GM19239 (cell line): Measurements from ENCODE around the gene NFIA.

Source experiments
- DNase-seq: peaks from one replicate; pipeline ENCODE4 v3.0.0; 2011; ENCODE audit warnings: low spot score; ENCODE audit not compliant: insufficient read length
- FAIRE-seq: peaks from 2 replicates; lab custom pipeline; 2011; peaks lifted over from hg19 to GRCh38; lab: Jason Lieb, UNC

The NFIA gene

GRCh38 chr1:61432616-61433388 lies 350.4 kb downstream of the NFIA start:
- DNase-seq, result no peak
- no peak for FAIRE-seq

- DNase-seq, result no peak
- no peak for FAIRE-seq
Measured at GRCh38 chr1:61433646-61434045, 351.3 kb downstream of the NFIA start.

GRCh38 chr1:61434276-61434675 lies 351.9 kb downstream of the NFIA start:
- FAIRE-seq (no peak), DNase-seq (no peak)

GRCh38 chr1:61435226-61435625 lies 352.9 kb downstream of the NFIA start:
- DNase-seq (no peak), FAIRE-seq (no peak)

- FAIRE-seq (no peak), DNase-seq (no peak)
Measured at GRCh38 chr1:61436016-61436415, 353.7 kb downstream of the NFIA start.

GRCh38 chr1:61436491-61437120 lies 354.2 kb downstream of the NFIA start:
- FAIRE-seq (no peak), DNase-seq (no peak)

- DNase-seq (no peak), FAIRE-seq (no peak)
Measured at GRCh38 chr1:61439234-61439633, 356.9 kb downstream of the NFIA start.

GRCh38 chr1:61441723-61442262 lies 359.4 kb downstream of the NFIA start:
- no peak for FAIRE-seq
- no peak for DNase-seq

GRCh38 chr1:61442544-61442943 lies 360.2 kb downstream of the NFIA start:
- DNase-seq (no peak), FAIRE-seq (no peak)

GRCh38 chr1:61444288-61444687 lies 361.9 kb downstream of the NFIA start:
- FAIRE-seq (no peak), DNase-seq (no peak)

GRCh38 chr1:61445269-61445825 lies 363.0 kb downstream of the NFIA start:
- FAIRE-seq (no peak), DNase-seq (no peak)

- no peak for FAIRE-seq
- DNase-seq, result no peak
Measured at GRCh38 chr1:61446531-61446991, 364.2 kb downstream of the NFIA start.

- FAIRE-seq, result no peak
- no peak for DNase-seq
Measured at GRCh38 chr1:61447106-61447967, 365.0 kb downstream of the NFIA start.

GRCh38 chr1:61447968-61448430 lies 365.6 kb downstream of the NFIA start:
- no peak for FAIRE-seq
- no peak for DNase-seq

GRCh38 chr1:61448914-61449313 lies 366.6 kb downstream of the NFIA start:
- FAIRE-seq, result no peak
- DNase-seq, result no peak

- DNase-seq, result no peak
- no peak for FAIRE-seq
Measured at GRCh38 chr1:61449410-61449809, 367.0 kb downstream of the NFIA start.

- FAIRE-seq, result no peak
- DNase-seq, result no peak
Measured at GRCh38 chr1:61450454-61450853, 368.1 kb downstream of the NFIA start.

GRCh38 chr1:61450872-61451571 lies 368.7 kb downstream of the NFIA start:
- DNase-seq, result no peak

GRCh38 chr1:61451572-61451968 lies 369.2 kb downstream of the NFIA start:
- no peak for DNase-seq
- FAIRE-seq, result no peak

More at GRCh38 chr1:61450872-61451571, 368.7 kb downstream of the NFIA start:
- FAIRE-seq, result no peak
